RWPE1 (cell line): Measurements from ENCODE around the gene TRMO.

Source experiments
- CTCF ChIA-PET: fragments of 350-600 bp; sonication (Branson Sonifier 250); formaldehyde crosslinking; extraction: SDS; loops from one replicate; lab custom pipeline; 2021; lab: Yijun Ruan, JAX
- POLR2A ChIA-PET: fragments of 400-600 bp; formaldehyde crosslinking; extraction: SDS; loops from one replicate; lab custom pipeline; 2020; ENCODE audit warnings: antibody characterized with exemption; ENCODE audit not compliant: low non-redundant PET; lab: Yijun Ruan, JAX
- DNase-seq: peaks from one replicate; pipeline ENCODE4 v3.0.0; 2012; ENCODE audit warnings: low spot score
- H3K27ac ChIP-seq: fragments of 450-650 bp; 2 replicates; pipeline ENCODE4 v1.5.1; 2017
- CTCF ChIP-seq: fragments of 450-650 bp; conservative IDR thresholded peaks from 2 replicates; pipeline ENCODE4 v1.5.1; 2017; ENCODE audit warnings: low read depth, mild to moderate bottlenecking

Gene TRMO

GRCh38 chr9:97873882-97874281 lies 48.4 kb downstream of the TRMO start:
- ChIA-PET CTCF (no interaction called here), POLR2A (no interaction called here)
- DNase-seq, result peak; percentile 70
- no peak for TF ChIP-seq CTCF
- H3K27ac ChIP-seq, result peak overlapping the region; percentile 60

GRCh38 chr9:97873425-97873824 lies 48.9 kb downstream of the TRMO start:
- POLR2A ChIA-PET, result no interaction called here
- no peak for TF ChIP-seq CTCF
- CTCF ChIA-PET, result interaction anchor here (0.6 kb wide), 1 partner anchor 192 kb away, joined by 3 read pairs; no protein-coding TSS in a partner anchor

GRCh38 chr9:97868859-97869258 lies 53.4 kb downstream of the TRMO start:
- DNase-seq, result no peak
- no peak for TF ChIP-seq CTCF
- POLR2A ChIA-PET, result no interaction called here
- H3K27ac ChIP-seq, result no peak overlapping the region
- CTCF ChIA-PET, result no interaction called here

More at GRCh38 chr9:97873425-97873824, 48.9 kb downstream of the TRMO start:
- peak overlapping the region; percentile 60 for H3K27ac ChIP-seq
- no peak for DNase-seq

- no peak for TF ChIP-seq CTCF
- no peak for DNase-seq
- H3K27ac ChIP-seq, result no peak overlapping the region
- ChIA-PET CTCF (interaction anchor here (0.7 kb wide), 1 partner anchor 61 kb away, joined by 6 read pairs; no protein-coding TSS in a partner anchor), POLR2A (no interaction called here)
These were observed 55.5 kb downstream of the TRMO start for GRCh38 chr9:97866848-97867247.

- CTCF ChIA-PET, result no interaction called here
These were observed 56.0 kb downstream of the TRMO start for GRCh38 chr9:97866300-97866699.

GRCh38 chr9:97864396-97864795 lies 57.9 kb downstream of the TRMO start:
- POLR2A ChIA-PET, result no interaction called here
- CTCF ChIA-PET, result no interaction called here

More at GRCh38 chr9:97866300-97866699, 56.0 kb downstream of the TRMO start:
- H3K27ac ChIP-seq, result no peak overlapping the region
- DNase-seq, result no peak
- POLR2A ChIA-PET, result no interaction called here
- no peak for TF ChIP-seq CTCF

More at GRCh38 chr9:97864396-97864795, 57.9 kb downstream of the TRMO start:
- no peak for TF ChIP-seq CTCF
- DNase-seq, result no peak
- H3K27ac ChIP-seq, result no peak overlapping the region
